Left lung (tissue), 10 donors: ENCODE measurements around the gene IVD. TPM values are rescaled to one million over a fixed set of nuclear protein-coding genes. Genes with fewer than 3 reads are reported as not detected.
A peak's percentile ranks its signal among the peaks of the same experiment; 100 is the strongest.

Experiments used
- ATAC-seq: fragments of 200-7000 bp; cut with Tn5 transposase; one replicate; pipeline ENCODE4 v1.9.1; 2020; ENCODE audit warnings: moderate library complexity
- DNase-seq, 4 donors: peaks; one replicate each; pipeline ENCODE4 v3.0.0-alpha.2; 2013 to 2020
- H3K27ac ChIP-seq, 2 donors: fragments of 200-600 bp; sonication (generic) in 1 of 2; one replicate each; pipeline versions ENCODE4 v1.5.0 to v1.8.0; 2020 to 2021
- H3K27me3 ChIP-seq, 2 donors: fragments of 200-600 bp; sonication (generic) in 1 of 2; one replicate each; pipeline versions ENCODE4 v1.5.0 to v1.8.0; 2020 to 2021
- H3K36me3 ChIP-seq, 2 donors: fragments of 200-600 bp; sonication (generic) in 1 of 2; one replicate each; pipeline versions ENCODE4 v1.5.0 to v1.8.0; 2020 to 2021
- H3K4me1 ChIP-seq, 2 donors: fragments of 200-600 bp; one replicate each; pipeline ENCODE4 v1.8.0; 2021
- H3K4me3 ChIP-seq, 2 donors: fragments of 200-600 bp; sonication (generic) in 1 of 2; one replicate each; pipeline versions ENCODE4 v1.5.0 to v1.8.0; 2020 to 2021; ENCODE audit warnings: mild to moderate bottlenecking in 1 of 2
- H3K9me3 ChIP-seq, 2 donors: fragments of 200-600 bp; sonication (generic) in 1 of 2; one replicate each; pipeline versions ENCODE4 v1.5.0 to v1.8.0; 2020 to 2021
- CTCF ChIP-seq, 2 donors: fragments of 200-600 bp; sonication (generic) in 1 of 2; IDR thresholded peaks; one replicate each; pipeline versions ENCODE4 v1.5.0 to v1.8.0; 2021; ENCODE audit warnings: antibody characterized with exemption in 2 of 2
- intact Hi-C, 2 donors: fragments of 100-400 bp; cut with DNase I; formaldehyde crosslinking; loops; one replicate each; pipeline versions ENCODE4 v1.11.2 to v1.14.2; 2022
- polyA plus RNA-seq, 6 donors: library from polyadenylated mRNA; unstranded; fragments of 120-200 nt; gene quantifications; one replicate each; pipeline ENCODE4 v1.2.1, GENCODE V29; 2013; ENCODE audit not compliant: insufficient read length in 6 of 6
- total RNA-seq, 2 donors: library from RNA; stranded (reverse); fragmentation: NEBNext Ultra II Directional; extraction: Animal tissue kit (Norgen Biotek cat#: 25700); gene quantifications; one replicate each; pipeline ENCODE4 v1.2.1, GENCODE V29; 2021
- donor health status: DM: no; HTN: yes; CAD: no.
- donor health status: DM: no; HTN: no; CAD: no.

Gene IVD
- total and polyA plus RNA-seq, 8 donors: 61.9 to 132 (median 111) TPM

GRCh38 chr15:40364251-40364650, 41.3 kb upstream of the IVD start:
- intact Hi-C loops: no loop called here
- no peaks in the 10 kb centered on the region for H3K27me3 ChIP-seq
- H3K27ac ChIP-seq: no peak overlapping the region
- no peak for TF ChIP-seq CTCF (IDR thresholded peaks at IDR 0.05)
- no peaks in the 10 kb centered on the region for H3K36me3 ChIP-seq
- peaks cover 4 to 19% of the 10 kb centered on the region in 2 donors for H3K4me1 ChIP-seq
- H3K9me3 ChIP-seq: no peaks in the 10 kb centered on the region
- DNase-seq (no peak), ATAC-seq (no peak)
- H3K4me3 ChIP-seq: no peak overlapping the region

GRCh38 chr15:40365016-40365415, 40.6 kb upstream of the IVD start:
- no peaks in the 10 kb centered on the region for H3K36me3 ChIP-seq
- ATAC-seq: no peak
- intact Hi-C loops: no loop called here
- no peak for DNase-seq
- peaks cover 4 to 19% of the 10 kb centered on the region in 2 donors for H3K4me1 ChIP-seq
- H3K27me3 ChIP-seq: no peaks in the 10 kb centered on the region
- H3K27ac ChIP-seq: no peak overlapping the region
- H3K4me3 ChIP-seq: no peak overlapping the region
- no peaks in the 10 kb centered on the region for H3K9me3 ChIP-seq
- TF ChIP-seq CTCF (IDR thresholded peaks at IDR 0.05): no peak

GRCh38 chr15:40365624-40366456, 39.8 kb upstream of the IVD start:
- DNase-seq: no peak
- H3K9me3 ChIP-seq: no peaks in the 10 kb centered on the region
- H3K36me3 ChIP-seq: no peaks in the 10 kb centered on the region
- H3K27me3 ChIP-seq: no peaks in the 10 kb centered on the region
- peaks cover 4 to 19% of the 10 kb centered on the region in 2 donors for H3K4me1 ChIP-seq
- no peak for ATAC-seq
- no peak for TF ChIP-seq CTCF (IDR thresholded peaks at IDR 0.05)
- H3K4me3 ChIP-seq: no peak overlapping the region
- intact Hi-C loops: no loop called here
- H3K27ac ChIP-seq: no peak overlapping the region

GRCh38 chr15:40366457-40367370, 38.9 kb upstream of the IVD start:
- no peak for TF ChIP-seq CTCF (IDR thresholded peaks at IDR 0.05)
- no peaks in the 10 kb centered on the region for H3K36me3 ChIP-seq
- DNase-seq (no peak), ATAC-seq (no peak)
- intact Hi-C loops: no loop called here
- no peak overlapping the region for H3K4me3 ChIP-seq
- H3K9me3 ChIP-seq: no peaks in the 10 kb centered on the region
- peaks cover 4 to 19% of the 10 kb centered on the region in 2 donors for H3K4me1 ChIP-seq
- H3K27me3 ChIP-seq: no peaks in the 10 kb centered on the region
- H3K27ac ChIP-seq: peak overlapping the region in 1 of 2 donors; percentile 68

GRCh38 chr15:40367371-40367685, 38.3 kb upstream of the IVD start:
- Histone ChIP-seq H3K4me1 (peaks cover 4 to 19% of the 10 kb centered on the region in 2 donors), H3K4me3 (peak overlapping the region in 1 of 2 donors; percentile 41), H3K9me3 (no peaks in the 10 kb centered on the region), H3K36me3 (no peaks in the 10 kb centered on the region), H3K27me3 (no peaks in the 10 kb centered on the region), H3K27ac (peak overlapping the region in 1 of 2 donors; percentile 68)
- intact Hi-C loops: no loop called here
- DNase-seq (no peak), ATAC-seq (no peak)
- no peak for TF ChIP-seq CTCF (IDR thresholded peaks at IDR 0.05)
